ENCODE measurements around the gene PIH1D1. TPM values are rescaled to one million over a fixed set of nuclear protein-coding genes. Genes with fewer than 3 reads are reported as not detected.

The PIH1D1 gene
- total RNA-seq, 2 donors from 2014 or later, result 92.9 to 184 TPM

GRCh38 chr19:49432141-49433073, 19.2 kb downstream of the PIH1D1 start:
- H3K36me3 Mint-ChIP-seq, result peaks cover 5 to 6% of the 10 kb centered on the region in 2 donors
- DNase-seq (ENCODE audit: low spot score in 2 of 2), result no peak
- H3K9me3 Mint-ChIP-seq, result no peaks in the 10 kb centered on the region
- ATAC-seq, result peak in 1 of 2 donors; percentile 61
- no peak overlapping the region for H3K27ac Mint-ChIP-seq

DNA sequence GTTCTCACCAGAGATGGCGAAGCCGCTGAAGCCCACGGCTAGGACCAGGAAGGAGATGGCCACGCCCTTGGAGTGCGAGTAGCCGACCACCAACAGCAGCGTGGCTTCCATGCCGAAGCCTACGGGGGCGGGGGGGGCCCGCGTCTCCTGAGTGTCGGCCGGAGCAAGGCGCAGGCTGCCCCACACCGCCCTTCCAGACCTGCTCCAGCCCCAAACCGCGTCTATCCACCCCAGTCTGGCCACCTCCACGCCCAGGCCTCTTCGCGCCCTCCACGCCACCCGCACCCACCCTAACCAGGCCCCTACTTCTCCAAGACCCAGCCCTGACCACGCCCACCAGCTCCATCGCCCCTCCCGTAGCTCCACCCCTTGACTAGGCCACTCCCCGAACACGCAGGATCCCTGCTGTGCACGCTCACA, 20.3 kb downstream of the PIH1D1 start:
- DNase-seq (ENCODE audit: low spot score in 2 of 2), result peak in 1 of 2 donors; percentile 51
- peaks cover 5 to 15% of the 10 kb centered on the region in 2 donors for H3K36me3 Mint-ChIP-seq
- H3K9me3 Mint-ChIP-seq, result no peaks in the 10 kb centered on the region
- ATAC-seq, result no peak
- no peak overlapping the region for H3K27ac Mint-ChIP-seq

DNA sequence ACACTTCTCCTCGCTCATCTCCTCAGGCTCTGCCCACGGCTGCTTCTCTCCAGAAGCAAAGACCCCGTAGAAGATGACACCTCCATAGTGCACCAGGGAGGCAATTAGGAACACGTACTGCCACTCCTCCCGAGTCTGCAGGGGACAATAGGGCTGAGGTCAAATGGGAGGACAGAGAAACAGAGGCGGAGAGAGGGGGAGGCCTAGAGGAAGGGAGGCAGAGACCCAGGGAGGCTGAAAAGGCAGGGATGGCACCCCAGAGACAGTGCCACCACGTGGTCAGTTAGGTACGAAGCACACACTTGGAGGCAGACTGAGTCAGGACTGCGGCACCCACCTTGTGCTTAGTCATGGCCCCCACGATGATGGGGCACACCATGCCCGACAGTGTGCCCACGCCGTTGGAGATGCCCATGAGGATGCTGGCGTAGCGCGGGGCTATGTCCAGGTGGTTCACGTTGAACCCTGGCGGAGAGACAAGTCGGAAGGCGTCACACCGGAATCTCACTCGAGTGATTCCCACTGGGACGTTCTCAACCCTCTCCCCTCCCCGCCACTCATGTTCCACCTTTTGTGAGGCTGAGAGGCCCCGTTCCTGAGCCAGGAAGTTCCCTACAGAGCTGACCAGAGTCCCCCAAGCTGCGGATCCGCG, 20.8 kb downstream of the PIH1D1 start:
- no peak for DNase-seq (ENCODE audit: low spot score in 2 of 2)
- Mint-ChIP-seq H3K27ac (no peak overlapping the region), H3K36me3 (peaks cover 5 to 18% of the 10 kb centered on the region in 2 donors), H3K9me3 (no peaks in the 10 kb centered on the region)
- ATAC-seq, result peak; percentile 56 to 61

GRCh38 chr19:49430172-49430677, 21.4 kb downstream of the PIH1D1 start:
- H3K27ac Mint-ChIP-seq, result no peak overlapping the region
- no peak for DNase-seq (ENCODE audit: low spot score in 2 of 2)
- H3K36me3 Mint-ChIP-seq, result peaks cover 5 to 18% of the 10 kb centered on the region in 2 donors
- no peaks in the 10 kb centered on the region for H3K9me3 Mint-ChIP-seq
- peak in 1 of 2 donors; percentile 17 for ATAC-seq

- Mint-ChIP-seq H3K27ac (no peak overlapping the region), H3K36me3 (peaks cover 5 to 18% of the 10 kb centered on the region in 2 donors), H3K9me3 (no peaks in the 10 kb centered on the region)
- ATAC-seq (no peak), DNase-seq (ENCODE audit: low spot score in 2 of 2) (no peak)
Measured at GRCh38 chr19:49428547-49429451, 22.8 kb downstream of the PIH1D1 start.

GRCh38 chr19:49427855-49428546, 23.6 kb downstream of the PIH1D1 start:
- no peak overlapping the region for H3K27ac Mint-ChIP-seq
- no peak for DNase-seq (ENCODE audit: low spot score in 2 of 2)
- H3K36me3 Mint-ChIP-seq, result peaks cover 5 to 18% of the 10 kb centered on the region in 2 donors
- no peaks in the 10 kb centered on the region for H3K9me3 Mint-ChIP-seq
- peak in 1 of 2 donors; percentile 37 for ATAC-seq

DNA sequence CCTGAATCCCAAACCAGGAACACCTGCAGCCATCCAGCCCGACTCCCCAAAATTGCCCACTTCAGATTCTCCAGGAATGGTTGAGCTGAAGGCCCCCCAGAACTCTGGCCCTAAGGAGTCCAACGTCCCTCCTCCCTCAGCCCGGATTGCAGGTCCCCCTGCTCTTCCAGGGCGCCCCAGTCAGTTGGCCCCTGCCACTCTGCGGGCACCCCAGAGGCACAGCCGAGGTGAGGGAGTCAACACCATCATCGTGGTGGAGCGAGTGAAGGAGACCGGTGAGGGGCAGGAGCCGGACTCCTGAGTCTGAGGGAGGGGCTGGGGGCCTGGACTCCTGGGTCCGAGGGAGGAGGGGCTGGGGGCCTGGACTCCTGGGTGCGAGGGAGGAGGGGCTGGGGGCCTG, 24.3 kb downstream of the PIH1D1 start:
- DNase-seq (ENCODE audit: low spot score in 2 of 2) (no peak), ATAC-seq (no peak)
- H3K9me3 Mint-ChIP-seq, result no peaks in the 10 kb centered on the region
- no peak overlapping the region for H3K27ac Mint-ChIP-seq
- H3K36me3 Mint-ChIP-seq, result peaks cover 5 to 18% of the 10 kb centered on the region in 2 donors

- DNase-seq (ENCODE audit: low spot score in 2 of 2) (peak in 1 of 2 donors; percentile 52), ATAC-seq (no peak)
- H3K36me3 Mint-ChIP-seq, result peaks cover 0 to 24% of the 10 kb centered on the region in 2 donors
- no peaks in the 10 kb centered on the region for H3K9me3 Mint-ChIP-seq
- no peak overlapping the region for H3K27ac Mint-ChIP-seq
Measured at GRCh38 chr19:49425922-49426592, 25.6 kb downstream of the PIH1D1 start.

DNA sequence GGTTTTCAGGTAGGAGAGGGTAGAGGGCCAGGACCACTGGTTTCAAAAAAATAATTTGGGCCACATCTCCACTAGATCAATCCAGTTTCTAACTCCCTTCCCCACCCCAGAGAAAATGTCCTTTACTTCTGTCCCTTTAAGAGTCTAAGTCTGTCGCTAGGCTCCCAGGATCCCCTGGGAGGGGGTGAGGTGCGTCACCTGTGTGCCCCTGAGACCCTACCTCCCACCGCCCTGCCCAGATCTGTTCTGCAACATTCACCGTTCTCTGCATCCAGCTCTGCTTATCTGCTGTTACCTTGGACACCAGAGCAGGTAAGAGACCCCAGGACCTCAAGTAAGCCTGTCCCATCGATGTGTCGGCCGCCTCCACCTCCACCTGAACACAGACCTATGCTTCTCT, 26.4 kb downstream of the PIH1D1 start, which contains the start of gene GFY:
GFY (plus strand) TSS at position 211 of the 400 bp plus-strand sequence. CDS start 1,043 bp downstream, outside the sequence.
- peaks cover 0 to 24% of the 10 kb centered on the region in 2 donors for H3K36me3 Mint-ChIP-seq
- H3K27ac Mint-ChIP-seq, result no peak within 1 kb of the TSS
- no peaks in the 10 kb centered on the region for H3K9me3 Mint-ChIP-seq
- no peak for ATAC-seq
- DNase-seq (ENCODE audit: low spot score in 2 of 2), result no peak

GRCh38 chr19:49423985-49424303, 27.7 kb downstream of the PIH1D1 start:
- H3K27ac Mint-ChIP-seq, result peak overlapping the region in 1 of 2 donors; percentile 9
- no peaks in the 10 kb centered on the region for H3K9me3 Mint-ChIP-seq
- DNase-seq (ENCODE audit: low spot score in 2 of 2) (no peak), ATAC-seq (peak; percentile 30 to 70)
- H3K36me3 Mint-ChIP-seq, result peaks cover 0 to 18% of the 10 kb centered on the region in 2 donors

DNA sequence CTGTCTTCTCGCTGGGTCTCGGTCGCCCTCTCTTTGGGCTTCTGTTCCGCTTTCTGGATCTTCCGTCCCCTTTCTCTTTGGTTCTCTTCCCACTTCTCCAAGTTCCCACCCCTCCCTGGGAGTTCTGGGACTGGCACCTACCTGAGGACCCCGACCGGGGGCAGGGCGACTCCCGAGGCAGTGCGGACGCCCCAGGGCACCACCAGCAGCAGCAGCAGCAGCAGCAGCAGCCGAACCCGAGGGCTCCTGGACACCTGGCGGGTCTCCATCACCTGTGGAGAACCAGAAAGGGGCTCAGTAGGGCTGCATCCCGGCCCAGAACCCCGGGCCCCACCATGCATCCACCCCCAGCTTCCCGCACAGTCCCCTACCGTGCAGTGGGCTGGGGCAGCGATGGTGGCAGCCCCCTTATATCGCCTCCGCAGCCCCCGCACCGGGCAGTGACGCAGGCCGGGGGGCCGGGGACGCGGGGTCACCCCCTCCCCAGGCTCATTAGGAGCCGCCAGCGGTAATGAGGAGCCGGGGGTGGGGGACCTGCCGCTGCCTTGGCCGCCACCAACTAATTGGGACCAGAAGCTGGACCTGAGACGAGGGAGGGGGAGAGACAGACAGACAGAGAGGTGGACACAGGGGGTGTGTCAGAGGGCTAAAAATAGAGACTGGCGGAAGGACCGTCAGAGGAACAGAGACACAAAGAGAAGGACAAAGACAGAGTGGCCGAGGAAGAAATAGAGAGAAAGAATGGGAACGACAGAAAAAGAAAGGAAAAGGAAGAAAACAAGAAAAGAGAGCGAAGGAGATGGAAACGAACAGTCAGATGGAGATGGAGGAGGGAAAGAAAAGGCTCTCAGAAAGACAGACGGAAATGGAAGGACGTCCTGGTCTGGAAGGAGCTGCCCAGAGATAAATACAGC, 28.3 kb downstream of the PIH1D1 start, which contains the start of gene PTH2:
PTH2 (minus strand) TSS at position 371 of the 914 bp plus-strand sequence; CDS start at position 269, 102 bp downstream.
- H3K27ac Mint-ChIP-seq, result peak within 1 kb of the TSS in 1 of 2 donors; percentile 9
- peaks cover 0 to 18% of the 10 kb centered on the region in 2 donors for H3K36me3 Mint-ChIP-seq
- no peaks in the 10 kb centered on the region for H3K9me3 Mint-ChIP-seq
- no peak for DNase-seq (ENCODE audit: low spot score in 2 of 2)
- no peak for ATAC-seq

GRCh38 chr19:49422407-49423070, 29.1 kb downstream of the PIH1D1 start:
- Mint-ChIP-seq H3K9me3 (no peaks in the 10 kb centered on the region), H3K27ac (no peak overlapping the region), H3K36me3 (peaks cover 0 to 18% of the 10 kb centered on the region in 2 donors)
- DNase-seq (ENCODE audit: low spot score in 2 of 2), result peak in 1 of 2 donors; percentile 78
- ATAC-seq, result peak; percentile 72

DNA sequence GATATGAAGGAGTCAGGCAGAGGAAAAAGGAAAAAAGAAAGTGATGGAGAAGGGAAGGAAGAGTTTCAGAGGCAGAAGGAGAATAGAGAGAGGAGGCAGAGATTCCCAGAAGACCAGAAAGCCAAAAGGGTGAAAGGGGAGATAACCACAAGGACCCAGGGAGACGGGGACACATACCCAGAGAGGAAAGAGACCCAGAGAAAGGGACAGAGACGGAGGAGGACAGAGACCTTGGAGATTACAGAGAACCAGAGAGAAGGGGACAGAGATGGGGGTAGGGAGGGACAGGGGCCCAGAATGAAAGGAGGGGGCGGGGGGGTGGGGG, 29.8 kb downstream of the PIH1D1 start:
- no peak for ATAC-seq

More for the DNA sequence above, 29.8 kb downstream of the PIH1D1 start:
- DNase-seq (ENCODE audit: low spot score in 2 of 2), result no peak
- Mint-ChIP-seq H3K27ac (no peak overlapping the region), H3K36me3 (peaks cover 0 to 13% of the 10 kb centered on the region in 2 donors), H3K9me3 (no peaks in the 10 kb centered on the region)

Measured in activated naive CD4-positive, alpha-beta T cell treated with anti-CD3 and anti-CD28 coated beads, Interleukin-2, amount 50 U/mL, for 72 hours (primary cell).